ENCODE results near the gene PMEPA1.
"Not testable (repeated sequence)": the region's sequence is repeated elsewhere in the genome, so short reads cannot be mapped to it uniquely, and the experiment has no call there.

PMEPA1 gene

GRCh38 chr20:57648878-57649616 is 60.8 kb downstream of the PMEPA1 start:
- DNase-seq: no peak

- no peak for DNase-seq
Measured at GRCh38 chr20:57647933-57648785, 61.7 kb downstream of the PMEPA1 start.

GRCh38 chr20:57647006-57647932 is 62.5 kb downstream of the PMEPA1 start:
- no peak for DNase-seq

GRCh38 chr20:57638895-57639236 is 70.9 kb downstream of the PMEPA1 start:
- DNase-seq: no peak

- no peak for DNase-seq
Measured at GRCh38 chr20:57638173-57638894, 71.5 kb downstream of the PMEPA1 start.

GRCh38 chr20:57633945-57634491 is 75.8 kb downstream of the PMEPA1 start:
- DNase-seq: no peak

GRCh38 chr20:57632286-57632685 is 77.5 kb downstream of the PMEPA1 start:
- no peak for DNase-seq

GRCh38 chr20:57630061-57630460 is 79.8 kb downstream of the PMEPA1 start:
- DNase-seq: no peak

GRCh38 chr20:57629491-57629901 is 80.3 kb downstream of the PMEPA1 start:
- DNase-seq: not testable (repeated sequence)

GRCh38 chr20:57628962-57629308 is 80.9 kb downstream of the PMEPA1 start:
- not testable (repeated sequence) for DNase-seq

- peak in 1 of 2 donors; percentile 21 for DNase-seq
Measured at GRCh38 chr20:57628047-57628961, 81.5 kb downstream of the PMEPA1 start.

GRCh38 chr20:57627339-57627738 is 82.5 kb downstream of the PMEPA1 start:
- no peak for DNase-seq

GRCh38 chr20:57625978-57626377 is 83.8 kb downstream of the PMEPA1 start:
- DNase-seq: no peak

GRCh38 chr20:57625181-57625958 is 84.4 kb downstream of the PMEPA1 start:
- DNase-seq: no peak

- no peak for DNase-seq
Measured at GRCh38 chr20:57624124-57624523, 85.7 kb downstream of the PMEPA1 start.

GRCh38 chr20:57622579-57623381 is 87.0 kb downstream of the PMEPA1 start:
- peak; percentile 48 to 71 for DNase-seq

GRCh38 chr20:57622201-57622570 is 87.6 kb downstream of the PMEPA1 start:
- DNase-seq: no peak

- no peak for DNase-seq
Measured at GRCh38 chr20:57621421-57622200, 88.2 kb downstream of the PMEPA1 start.

- no peak for DNase-seq
Measured at GRCh38 chr20:57620999-57621398, 88.8 kb downstream of the PMEPA1 start.
